Activated T-cell treated with anti-CD3 and anti-CD28 coated beads, Interleukin-2, amount 50 U/mL, for 72 hours (primary cell): Measurements from ENCODE around the gene NOX4. TPM values are rescaled to one million over a fixed set of nuclear protein-coding genes. Genes with fewer than 3 reads are reported as not detected.
"Not testable (repeated sequence)": the region's sequence is repeated elsewhere in the genome, so short reads cannot be mapped to it uniquely, and the experiment has no call there.

ENCODE experiments used
- ATAC-seq, 2 donors: fragments of 150-1000 bp; cut with Tn5 transposase; replicated peaks in 1 of 2; 2 replicates each; pipeline ENCODE4 v1.10.0; 2021; ENCODE audit warnings: moderate library complexity in 2 of 2, mild to moderate bottlenecking in 1 of 2
- DNase-seq, 2 donors: peaks; one replicate each; pipeline ENCODE4 v3.0.0; 2021 to 2022; ENCODE audit warnings: mixed read lengths in 1 of 2
- H3K27ac Mint-ChIP-seq: one replicate; pipeline ENCODE4 v1.8.0; 2022; ENCODE audit warnings: mild to moderate bottlenecking, moderate library complexity, mixed read lengths
- H3K27me3 Mint-ChIP-seq: one replicate; pipeline ENCODE4 v1.8.0; 2022; ENCODE audit warnings: low read depth, mixed read lengths
- H3K36me3 Mint-ChIP-seq, 2 donors: one replicate each; pipeline ENCODE4 v1.8.0; 2022; ENCODE audit warnings: mixed read lengths in 2 of 2, mild to moderate bottlenecking in 1 of 2; ENCODE audit not compliant: insufficient read depth in 2 of 2
- H3K4me1 Mint-ChIP-seq: one replicate; pipeline ENCODE4 v1.8.0; 2022; ENCODE audit warnings: low read depth, mixed read lengths
- H3K4me3 Mint-ChIP-seq, 2 donors: one replicate each; pipeline ENCODE4 v1.8.0; 2022; ENCODE audit warnings: mild to moderate bottlenecking in 2 of 2, mixed read lengths in 2 of 2, moderate library complexity in 2 of 2
- H3K9me3 Mint-ChIP-seq, 2 donors: one replicate each; pipeline ENCODE4 v1.8.0; 2022; ENCODE audit warnings: mixed read lengths in 2 of 2
- total RNA-seq, 2 donors: library from RNA; stranded (reverse); gene quantifications; one replicate each; pipeline ENCODE4 v1.2.3, GENCODE V29; 2022

NOX4 gene
- total RNA-seq, 2 donors from 2014 or later: not detected

DNA sequence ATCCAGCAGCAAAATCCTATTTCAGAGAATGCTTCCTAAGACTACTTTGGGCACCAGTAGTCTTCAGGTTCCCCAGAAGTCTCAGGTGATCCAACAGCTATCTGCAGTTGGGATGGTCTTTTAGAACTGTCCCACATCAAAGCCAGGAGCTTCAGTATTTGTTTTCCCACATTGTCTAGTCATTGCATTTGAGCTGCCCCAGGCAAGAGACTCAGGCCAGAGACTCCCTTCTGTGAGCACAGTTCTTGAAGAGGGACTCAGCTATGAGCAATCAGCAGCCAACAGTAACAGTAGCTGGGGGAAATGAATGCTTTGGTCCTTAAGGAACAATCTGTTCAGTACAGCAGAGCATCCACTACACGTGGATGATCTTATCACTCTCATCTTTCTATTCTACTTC is 188.1 kb downstream of the NOX4 start:
- not testable (repeated sequence) for H3K4me1 Mint-ChIP-seq, ATAC-seq, H3K9me3 Mint-ChIP-seq, H3K36me3 Mint-ChIP-seq, H3K27me3 Mint-ChIP-seq, H3K4me3 Mint-ChIP-seq, DNase-seq, H3K27ac Mint-ChIP-seq

DNA sequence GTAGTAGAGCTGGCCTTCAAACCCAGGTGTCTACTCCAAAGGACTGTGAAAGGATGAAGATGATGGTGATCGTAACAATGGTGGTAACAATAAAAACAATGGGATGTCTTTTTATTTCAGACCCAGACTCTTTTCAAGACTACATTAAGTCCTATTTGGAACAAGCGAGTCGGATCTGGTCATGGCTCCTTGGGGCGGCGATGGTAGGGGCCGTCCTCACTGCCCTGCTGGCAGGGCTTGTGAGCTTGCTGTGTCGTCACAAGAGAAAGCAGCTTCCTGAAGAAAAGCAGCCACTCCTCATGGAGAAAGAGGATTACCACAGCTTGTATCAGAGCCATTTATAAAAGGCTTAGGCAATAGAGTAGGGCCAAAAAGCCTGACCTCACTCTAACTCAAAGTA is 196.2 kb downstream of the NOX4 start:
- not testable (repeated sequence) for H3K4me3 Mint-ChIP-seq, H3K27ac Mint-ChIP-seq, H3K9me3 Mint-ChIP-seq, ATAC-seq, H3K4me1 Mint-ChIP-seq, DNase-seq, H3K27me3 Mint-ChIP-seq, H3K36me3 Mint-ChIP-seq

DNA sequence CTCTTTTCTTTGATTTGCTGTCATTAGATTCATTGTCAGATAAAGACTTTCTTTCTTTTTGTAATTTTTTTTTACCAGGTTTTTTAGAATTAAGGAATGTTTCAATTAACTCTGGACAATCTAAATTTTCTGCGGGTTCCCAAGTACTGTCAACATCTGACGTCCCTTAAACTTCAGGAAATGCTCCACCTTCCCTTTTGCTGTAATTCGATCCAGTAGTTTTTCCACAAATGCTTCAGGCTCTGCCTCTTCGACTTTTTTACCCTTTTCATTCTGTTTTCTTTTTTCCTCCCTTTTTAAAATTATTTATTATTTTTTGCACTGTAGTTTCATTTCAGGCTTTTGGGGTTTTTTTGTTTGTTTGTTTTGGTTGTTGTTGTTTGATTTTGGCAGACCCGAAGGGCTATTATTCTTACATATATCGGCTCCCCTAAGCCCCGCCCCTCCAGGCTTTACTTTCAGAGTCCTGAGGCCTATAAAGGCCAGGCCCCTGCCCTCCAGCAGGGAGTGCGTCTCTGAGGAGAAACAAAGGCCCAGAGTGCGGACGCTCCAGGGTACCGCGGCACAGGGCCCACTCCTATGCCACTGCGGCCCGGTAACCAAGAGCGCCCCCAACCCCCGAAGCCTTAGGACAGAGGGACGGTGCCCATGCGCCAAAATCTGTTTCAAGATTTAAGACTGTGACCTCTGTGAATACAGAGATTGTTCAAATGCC is 197.1 kb downstream of the NOX4 start:
- ATAC-seq: no peak
- no peak for DNase-seq

DNA sequence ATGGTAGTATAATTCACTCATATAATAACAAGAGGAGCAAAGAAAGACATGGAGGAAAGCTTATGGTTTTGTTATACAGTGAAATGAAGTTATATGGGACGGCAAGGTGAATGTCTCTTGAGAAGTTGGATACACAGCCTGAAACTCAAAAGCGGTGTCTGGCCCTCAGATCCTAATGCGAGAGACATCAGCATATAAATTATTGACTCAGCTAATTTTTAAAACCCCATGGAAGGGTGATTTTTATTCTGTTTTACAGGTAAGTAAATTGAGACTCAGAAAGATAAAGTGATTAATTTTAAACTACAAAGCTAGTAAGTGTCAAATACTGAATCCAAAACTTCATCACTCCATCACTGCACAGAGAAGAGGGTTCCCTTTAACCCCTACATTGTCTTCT is 203.2 kb downstream of the NOX4 start:
- DNase-seq, H3K4me3 Mint-ChIP-seq, H3K36me3 Mint-ChIP-seq, H3K27me3 Mint-ChIP-seq, ATAC-seq, H3K27ac Mint-ChIP-seq, H3K9me3 Mint-ChIP-seq: not testable (repeated sequence)
- H3K4me1 Mint-ChIP-seq: peaks cover 20% of the 10 kb centered on the region

More for the DNA sequence above, 197.1 kb downstream of the NOX4 start:
- H3K4me3 Mint-ChIP-seq: no peak overlapping the region
- no peaks in the 10 kb centered on the region for H3K36me3 Mint-ChIP-seq
- H3K27ac Mint-ChIP-seq: no peak overlapping the region
- H3K27me3 Mint-ChIP-seq: no peaks in the 10 kb centered on the region
- no peaks in the 10 kb centered on the region for H3K4me1 Mint-ChIP-seq
- H3K9me3 Mint-ChIP-seq: no peaks in the 10 kb centered on the region

DNA sequence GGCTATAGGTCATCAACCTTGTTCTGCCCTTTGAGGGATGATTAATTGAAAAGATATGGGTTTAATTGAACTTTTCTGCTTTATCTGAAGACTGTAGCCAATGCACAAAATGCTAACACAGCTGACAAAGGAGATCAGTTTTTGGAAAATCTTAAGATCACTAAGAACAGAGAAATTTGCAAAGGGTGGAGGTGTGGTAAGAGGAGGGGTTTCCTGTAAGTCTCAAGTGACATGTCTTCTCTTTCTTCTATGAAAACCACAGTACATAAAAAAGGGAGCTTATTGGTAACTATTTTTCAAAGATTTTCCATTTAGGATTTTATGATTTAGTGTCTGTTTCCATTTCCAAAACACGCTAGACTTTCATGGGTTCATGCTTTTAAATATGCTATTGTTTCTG is 204.6 kb downstream of the NOX4 start:
- ATAC-seq, DNase-seq, H3K27me3 Mint-ChIP-seq: not testable (repeated sequence)

DNA sequence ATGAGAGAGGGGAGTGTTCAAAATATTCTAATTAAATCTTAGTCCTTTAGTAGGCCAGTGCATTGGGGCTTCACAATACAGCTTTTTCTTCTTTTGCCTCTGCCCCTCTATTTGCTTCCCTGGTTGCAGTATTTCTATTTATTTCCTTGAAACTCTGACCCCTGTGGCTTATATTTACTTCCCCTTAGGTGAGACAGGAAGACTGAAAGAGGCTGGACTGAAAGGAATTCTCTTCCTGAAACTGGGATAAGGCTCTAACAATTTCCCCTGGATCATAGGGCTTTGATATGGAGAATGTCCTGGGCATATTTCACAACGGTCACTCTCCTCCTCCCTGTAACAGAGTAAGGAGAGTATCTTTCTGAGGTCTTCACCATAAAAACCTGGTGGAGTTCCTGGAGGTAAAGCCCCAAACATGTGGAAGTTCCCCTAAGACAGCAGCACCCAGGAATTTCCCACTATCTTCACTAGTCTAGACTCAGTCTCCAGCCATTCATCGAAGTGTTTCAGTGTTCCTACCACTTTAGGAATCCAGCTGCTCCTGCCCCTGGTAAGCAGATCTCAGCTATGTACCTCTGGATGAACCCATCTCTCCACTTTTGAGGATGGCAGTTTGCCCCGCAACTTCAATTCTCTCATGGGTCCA is 210.0 kb downstream of the NOX4 start:
- H3K4me3 Mint-ChIP-seq, H3K4me1 Mint-ChIP-seq, H3K27ac Mint-ChIP-seq, DNase-seq, H3K36me3 Mint-ChIP-seq, ATAC-seq, H3K9me3 Mint-ChIP-seq, H3K27me3 Mint-ChIP-seq: not testable (repeated sequence)

More for the DNA sequence above, 204.6 kb downstream of the NOX4 start:
- H3K4me3 Mint-ChIP-seq, H3K9me3 Mint-ChIP-seq, H3K27ac Mint-ChIP-seq, H3K36me3 Mint-ChIP-seq: not testable (repeated sequence)
- peaks cover 23% of the 10 kb centered on the region for H3K4me1 Mint-ChIP-seq

DNA sequence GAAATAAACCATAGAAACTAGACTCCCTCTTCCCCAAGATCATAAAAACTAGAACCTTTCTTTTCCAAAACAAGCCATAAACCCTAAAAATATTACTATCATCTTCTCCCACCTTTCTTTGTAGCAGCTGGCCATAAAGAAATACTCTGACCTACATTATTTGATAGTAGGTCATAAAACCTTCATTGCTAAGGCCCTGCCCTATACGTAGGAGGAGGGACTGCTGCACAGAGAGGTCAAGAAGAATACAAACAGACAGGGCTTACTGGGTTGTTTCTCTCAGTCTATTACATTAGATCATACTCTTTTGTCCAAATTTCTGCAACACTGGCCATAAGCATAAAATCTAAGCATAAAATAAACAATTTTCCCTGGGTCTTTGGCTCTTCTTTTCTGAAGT is 212.0 kb downstream of the NOX4 start:
- no peaks in the 10 kb centered on the region for H3K36me3 Mint-ChIP-seq

DNA sequence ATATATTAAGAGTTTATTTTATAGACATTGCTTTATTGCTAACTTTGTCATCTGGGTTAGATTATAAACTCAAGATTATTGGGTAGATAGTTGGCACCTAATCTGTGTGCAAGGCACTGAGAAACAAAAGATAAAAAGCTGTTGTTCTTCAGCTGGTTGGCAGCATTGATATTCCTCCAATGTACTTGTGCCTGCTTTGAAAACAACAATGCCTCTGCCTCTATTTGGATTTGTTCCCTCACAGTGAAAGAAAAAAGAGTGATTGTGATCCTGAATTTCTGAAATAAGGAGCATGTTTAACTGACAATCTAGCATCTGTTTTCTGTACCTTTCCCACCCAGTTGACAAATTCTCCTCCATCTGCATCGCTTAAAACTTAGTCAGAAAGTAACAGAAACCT is 215.2 kb downstream of the NOX4 start:
- Mint-ChIP-seq H3K4me3 (no peak overlapping the region), H3K9me3 (peaks cover 0 to 3% of the 10 kb centered on the region in 2 donors), H3K4me1 (no peaks in the 10 kb centered on the region), H3K36me3 (no peaks in the 10 kb centered on the region), H3K27ac (no peak overlapping the region), H3K27me3 (no peaks in the 10 kb centered on the region)
- no peak for ATAC-seq
- DNase-seq: no peak

More for the DNA sequence above, 212.0 kb downstream of the NOX4 start:
- H3K4me1 Mint-ChIP-seq: peaks cover 5% of the 10 kb centered on the region
- no peak overlapping the region for H3K27ac Mint-ChIP-seq
- peaks cover 0 to 3% of the 10 kb centered on the region in 2 donors for H3K9me3 Mint-ChIP-seq
- no peak for DNase-seq
- H3K4me3 Mint-ChIP-seq: no peak overlapping the region
- no peaks in the 10 kb centered on the region for H3K27me3 Mint-ChIP-seq
- ATAC-seq: no peak

Other genes with a start within 250 kb of the NOX4 start
- gene TRIM77, start 218.9 kb upstream of the NOX4 start, total RNA-seq: not detected